SW 1271 (cell line): Measurements from ENCODE around the gene PSAT1.
"Not testable (repeated sequence)": the region's sequence is repeated elsewhere in the genome, so short reads cannot be mapped to it uniquely, and the experiment has no call there.

Experiments used
- DNase-seq, 2 experiments: peaks; one replicate each; lab custom pipeline; 2025; lab: John Stamatoyannopoulos, UW

The PSAT1 gene

DNA sequence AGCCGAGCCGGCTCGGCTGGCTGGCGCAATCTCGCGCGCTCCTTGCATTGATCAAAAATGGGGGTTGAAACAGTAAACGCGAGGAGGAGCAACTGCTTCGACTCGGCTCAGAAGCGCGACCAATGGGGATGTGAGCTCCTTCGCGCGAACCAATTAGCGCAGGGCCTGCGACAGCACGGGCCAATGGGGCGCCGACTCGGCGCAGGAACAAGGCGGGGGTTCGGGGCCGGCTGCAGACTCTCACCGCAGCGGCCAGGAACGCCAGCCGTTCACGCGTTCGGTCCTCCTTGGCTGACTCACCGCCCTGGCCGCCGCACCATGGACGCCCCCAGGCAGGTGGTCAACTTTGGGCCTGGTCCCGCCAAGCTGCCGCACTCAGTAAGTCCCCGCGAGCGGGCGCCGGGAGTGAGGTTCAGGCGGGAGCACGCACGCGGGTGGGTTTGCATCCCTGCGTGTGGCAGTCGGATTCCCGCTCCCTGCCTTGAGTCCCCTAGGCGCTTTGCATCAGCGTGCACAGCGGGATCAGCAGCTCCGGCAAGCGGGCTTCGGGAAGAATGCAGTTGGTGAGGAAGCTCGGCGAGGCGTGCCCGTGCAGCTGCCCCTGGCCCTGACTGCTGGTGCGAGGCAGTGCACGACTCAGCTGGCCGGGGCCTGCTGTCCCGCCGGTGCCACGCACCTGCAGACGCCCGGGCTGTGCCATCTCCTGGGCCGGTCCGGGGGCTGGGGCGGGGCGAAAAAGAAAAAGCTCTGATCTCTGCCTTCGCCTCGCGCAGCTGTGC is at the start of gene PSAT1:
Gene PSAT1, plus strand, starts transcription at position 233 of the 779 bp plus-strand sequence. Its CDS starts 86 bp downstream, at position 319.
- peak; percentile 85 to 90 for DNase-seq

- DNase-seq, result no peak
Measured at GRCh38 chr9:78248635-78249034, 48.3 kb upstream of the PSAT1 start.

DNA sequence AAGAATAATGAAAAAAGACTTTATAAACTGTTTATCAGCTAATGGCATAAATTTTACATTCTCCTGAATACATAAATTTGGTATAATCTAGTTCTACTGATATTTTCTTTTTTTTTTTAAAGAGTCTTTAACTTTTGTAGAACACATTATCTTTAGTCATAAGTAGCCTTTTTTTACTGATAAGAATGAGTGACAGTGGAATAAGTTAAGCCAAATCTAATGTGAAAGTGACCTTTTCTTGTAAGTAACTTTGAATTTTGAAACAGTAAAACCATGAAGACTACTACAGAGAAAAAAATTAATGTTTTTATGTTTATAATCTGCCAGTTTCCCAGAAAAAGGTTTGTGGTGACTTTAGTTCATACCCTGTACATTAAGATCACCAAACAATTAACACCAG is 47.4 kb upstream of the PSAT1 start:
- DNase-seq, result no peak

DNA sequence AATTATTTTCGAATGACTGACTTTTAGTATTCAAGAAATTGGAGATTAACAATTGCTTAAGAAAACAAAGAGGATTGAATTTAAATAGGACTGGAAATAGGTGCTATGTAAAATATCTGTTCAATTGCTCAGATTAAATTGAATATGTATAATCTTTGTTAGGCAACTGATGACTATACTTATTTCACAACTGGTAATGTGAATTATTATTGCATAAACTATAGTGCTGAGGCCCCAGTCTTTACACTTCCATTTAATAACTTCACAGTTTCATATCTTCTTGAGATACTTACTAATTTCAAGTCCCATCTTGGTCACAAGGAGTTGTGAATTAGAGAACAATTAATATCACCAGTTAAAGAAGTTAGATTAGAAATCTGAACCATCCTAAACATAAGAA is 44.3 kb upstream of the PSAT1 start:
- DNase-seq, result no peak

GRCh38 chr9:78253285-78253684 is 43.6 kb upstream of the PSAT1 start:
- DNase-seq, result no peak

GRCh38 chr9:78261403-78262001 is 35.4 kb upstream of the PSAT1 start:
- peak in 1 of 2 experiments; percentile 37 for DNase-seq

DNA sequence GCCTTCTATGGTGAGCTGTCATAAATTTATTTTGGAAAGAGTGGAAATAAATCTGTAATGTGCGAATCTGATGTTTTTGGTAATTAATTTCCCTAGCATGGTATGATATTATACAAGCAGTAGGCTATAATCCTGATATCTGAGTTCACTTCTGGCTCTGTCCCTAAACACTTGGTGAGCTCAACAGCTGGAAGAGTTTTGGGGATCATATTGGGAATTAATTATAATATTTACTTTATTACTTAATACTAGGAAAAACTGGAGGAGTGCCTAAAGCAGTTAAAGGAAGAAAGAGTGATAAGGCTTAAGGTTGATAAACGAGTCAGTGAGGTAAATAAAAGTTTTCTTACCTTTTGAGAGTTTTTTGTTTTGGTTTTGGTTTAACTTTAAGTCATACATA is 34.3 kb upstream of the PSAT1 start:
- no peak for DNase-seq

GRCh38 chr9:78267889-78268288 is 29.0 kb upstream of the PSAT1 start:
- no peak for DNase-seq

GRCh38 chr9:78269784-78270183 is 27.1 kb upstream of the PSAT1 start:
- no peak for DNase-seq

DNA sequence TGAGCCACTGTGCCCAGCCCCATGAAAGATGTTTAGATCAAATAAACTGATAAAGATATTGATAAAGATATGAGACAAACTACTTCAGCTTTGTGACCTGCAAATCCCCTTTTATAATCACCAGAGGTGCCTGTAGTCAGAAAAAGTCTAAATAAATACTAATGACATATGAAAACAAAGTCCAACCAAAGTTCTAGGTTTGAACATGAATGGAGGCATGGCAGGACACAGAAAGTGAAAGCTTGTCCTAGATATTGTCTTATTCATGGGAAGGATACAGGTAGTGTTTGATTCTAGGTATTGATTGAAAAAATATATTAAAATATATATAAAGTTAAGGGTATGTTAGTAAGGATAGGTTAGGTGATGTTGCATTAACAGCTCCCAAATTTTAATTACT is 24.6 kb upstream of the PSAT1 start:
- DNase-seq, result no peak

DNA sequence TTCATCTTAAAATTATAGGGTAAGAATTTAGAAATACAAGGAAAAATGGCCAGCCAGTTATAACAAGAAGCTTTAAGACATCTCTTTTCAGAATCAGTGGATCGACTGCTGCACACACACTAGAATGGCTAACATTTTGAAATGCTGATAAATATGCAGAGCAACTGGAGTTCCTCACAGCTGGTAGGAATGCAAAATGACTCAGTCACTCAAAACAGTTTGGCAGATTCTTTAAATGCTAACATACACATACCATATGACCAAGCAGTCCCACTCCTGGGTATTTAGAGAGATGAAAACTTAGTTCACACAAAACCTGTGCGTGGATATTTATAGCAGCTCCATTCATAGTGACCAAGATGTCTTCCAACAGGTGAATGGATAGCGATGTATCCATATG is 23.2 kb upstream of the PSAT1 start:
- DNase-seq, result no peak

GRCh38 chr9:78278177-78278777 is 18.6 kb upstream of the PSAT1 start:
- DNase-seq, result no peak

DNA sequence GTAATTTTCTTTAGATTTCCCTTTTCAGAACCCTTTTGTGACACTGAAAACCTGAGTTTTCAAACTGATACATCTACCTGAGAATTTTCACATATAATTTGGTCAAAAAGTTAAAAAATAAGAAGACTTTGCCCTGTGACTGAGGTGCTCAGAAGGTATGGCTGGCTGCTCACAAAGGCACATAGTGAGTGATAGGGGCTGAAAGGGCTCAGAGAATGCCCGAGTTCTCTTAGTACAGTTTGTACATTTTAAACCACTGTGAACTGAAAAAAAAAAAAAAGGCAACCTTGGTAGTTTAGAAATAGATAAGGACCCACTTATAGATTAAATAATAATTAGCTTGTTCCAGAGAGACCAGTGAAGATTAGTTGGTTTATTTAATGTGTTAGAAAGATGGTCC is 18.1 kb upstream of the PSAT1 start:
- DNase-seq, result no peak

- DNase-seq, result no peak
Measured at GRCh38 chr9:78280982-78281668, 15.8 kb upstream of the PSAT1 start.

- not testable (repeated sequence) for DNase-seq
Measured at GRCh38 chr9:78284181-78284580, 12.7 kb upstream of the PSAT1 start.

GRCh38 chr9:78286125-78286524 is 10.8 kb upstream of the PSAT1 start:
- DNase-seq, result no peak

GRCh38 chr9:78286946-78287388 is 10.0 kb upstream of the PSAT1 start:
- DNase-seq, result no peak

GRCh38 chr9:78288214-78288892 is 8.6 kb upstream of the PSAT1 start:
- DNase-seq, result no peak

DNA sequence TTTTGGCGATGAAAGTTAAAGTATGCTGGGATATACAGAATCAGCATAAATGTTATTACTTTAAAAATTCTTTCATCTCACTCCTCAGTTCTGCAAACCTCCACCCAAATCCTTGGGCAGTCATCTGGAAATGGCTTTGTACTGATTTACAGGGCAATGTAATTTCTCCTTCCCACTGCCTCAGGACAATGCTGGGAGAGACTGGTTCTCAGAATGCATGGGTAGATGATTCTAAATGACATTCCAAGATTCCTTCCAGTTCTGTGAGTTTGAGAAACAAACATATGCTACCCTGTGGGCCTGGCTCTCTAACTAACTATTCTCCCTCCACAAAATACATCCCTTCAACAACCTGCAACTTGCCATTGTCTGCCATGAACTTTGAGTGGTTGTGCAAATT is 7.5 kb upstream of the PSAT1 start:
- DNase-seq, result no peak

DNA sequence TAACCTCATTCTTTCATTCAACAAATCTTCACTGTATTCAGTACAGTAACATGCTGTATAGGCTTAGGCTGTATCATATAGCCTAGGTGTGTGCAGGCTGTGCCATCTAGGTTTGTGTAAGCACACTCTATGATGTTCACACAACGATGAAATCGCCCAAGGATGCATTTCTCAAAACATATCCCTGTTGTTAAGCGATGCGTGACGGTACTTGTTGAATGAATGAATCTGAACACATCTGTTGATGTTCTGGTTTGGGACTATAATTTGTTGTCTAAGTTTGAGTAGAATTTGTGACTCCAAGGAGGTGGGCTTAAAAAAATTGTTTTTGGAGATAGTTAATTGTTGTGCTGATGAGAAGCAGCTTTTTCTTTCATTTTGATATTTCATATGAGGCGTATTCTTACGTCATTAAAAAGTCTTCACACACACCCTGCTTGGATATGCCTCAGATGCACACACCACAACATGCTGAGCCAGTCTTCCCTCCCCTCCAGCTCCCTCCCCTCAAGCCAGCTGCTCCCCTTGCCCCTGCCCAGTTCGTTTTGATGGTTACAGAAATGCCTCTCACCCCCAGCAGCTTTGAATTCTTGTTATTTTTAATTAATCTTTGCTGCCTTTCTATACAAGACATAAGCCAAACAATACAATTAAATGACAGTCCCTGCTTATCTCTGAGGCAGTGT is 5.5 kb upstream of the PSAT1 start:
- DNase-seq, result no peak

GRCh38 chr9:78292026-78292425 is 4.9 kb upstream of the PSAT1 start:
- DNase-seq, result no peak
